HL-60 (cell line): Measurements from ENCODE around the gene LEUTX.
"Not testable (repeated sequence)": the region's sequence is repeated elsewhere in the genome, so short reads cannot be mapped to it uniquely, and the experiment has no call there.

Experiments
- DNase-seq, 2 experiments: peaks; one replicate each; pipeline ENCODE4 v3.0.0-alpha.2; 2010 to 2020; ENCODE audit warnings: low read depth in 1 of 2, low spot score in 1 of 2
- H3K27ac ChIP-seq: fragments of 250-450 bp; sonication (Bioruptor Pico); replicated peaks from 2 replicates; pipeline ENCODE4 v1.5.1; 2020; ENCODE audit warnings: mild to moderate bottlenecking, moderate library complexity
- H3K27me3 ChIP-seq: fragments of 250-450 bp; sonication (Bioruptor Pico); 2 replicates; pipeline ENCODE4 v1.5.1; 2021; ENCODE audit warnings: mild to moderate bottlenecking, moderate library complexity; ENCODE audit not compliant: insufficient read depth, poor library complexity, severe bottlenecking
- H3K4me3 ChIP-seq: replicated peaks from 2 replicates; pipeline ENCODE4 v1.5.1; 2011; ENCODE audit warnings: mild to moderate bottlenecking, control low read depth, low read length; ENCODE audit not compliant: insufficient read depth
- GABPA ChIP-seq: IDR thresholded peaks from 2 replicates; pipeline ENCODE4 v1.6.1; 2012; ENCODE audit warnings: low read depth
- POLR2AphosphoS5 ChIP-seq: IDR thresholded peaks from 2 replicates; pipeline ENCODE4 v1.6.1; 2012; ENCODE audit warnings: low read depth
- REST ChIP-seq: IDR thresholded peaks from 2 replicates; pipeline ENCODE4 v1.6.1; 2012; ENCODE audit warnings: low read depth; ENCODE audit not compliant: insufficient replicate concordance
- SPI1 ChIP-seq: IDR thresholded peaks from 2 replicates; pipeline ENCODE4 v1.6.1; 2012; ENCODE audit warnings: low read depth, mild to moderate bottlenecking, borderline replicate concordance
- TF ChIP-seq, protein P1 (sequence below): IDR thresholded peaks from one replicate; pipeline ENCODE4 v1.5.1; 2011; ENCODE audit warnings: low read length, control low read depth, inconsistent platforms; ENCODE audit not compliant: insufficient read depth

LEUTX gene

GRCh38 chr19:39805104-39805503 lies 26.4 kb downstream of the LEUTX start:
- no peak for TF ChIP-seq GABPA
- TF ChIP-seq SPI1 = no peak
- TF ChIP-seq, protein P1, sequence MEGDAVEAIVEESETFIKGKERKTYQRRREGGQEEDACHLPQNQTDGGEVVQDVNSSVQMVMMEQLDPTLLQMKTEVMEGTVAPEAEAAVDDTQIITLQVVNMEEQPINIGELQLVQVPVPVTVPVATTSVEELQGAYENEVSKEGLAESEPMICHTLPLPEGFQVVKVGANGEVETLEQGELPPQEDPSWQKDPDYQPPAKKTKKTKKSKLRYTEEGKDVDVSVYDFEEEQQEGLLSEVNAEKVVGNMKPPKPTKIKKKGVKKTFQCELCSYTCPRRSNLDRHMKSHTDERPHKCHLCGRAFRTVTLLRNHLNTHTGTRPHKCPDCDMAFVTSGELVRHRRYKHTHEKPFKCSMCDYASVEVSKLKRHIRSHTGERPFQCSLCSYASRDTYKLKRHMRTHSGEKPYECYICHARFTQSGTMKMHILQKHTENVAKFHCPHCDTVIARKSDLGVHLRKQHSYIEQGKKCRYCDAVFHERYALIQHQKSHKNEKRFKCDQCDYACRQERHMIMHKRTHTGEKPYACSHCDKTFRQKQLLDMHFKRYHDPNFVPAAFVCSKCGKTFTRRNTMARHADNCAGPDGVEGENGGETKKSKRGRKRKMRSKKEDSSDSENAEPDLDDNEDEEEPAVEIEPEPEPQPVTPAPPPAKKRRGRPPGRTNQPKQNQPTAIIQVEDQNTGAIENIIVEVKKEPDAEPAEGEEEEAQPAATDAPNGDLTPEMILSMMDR = no peak
- TF ChIP-seq REST = no peak
- no peak for TF ChIP-seq POLR2AphosphoS5
- no peak overlapping the region for H3K27ac ChIP-seq
- DNase-seq = no peak
- H3K4me3 ChIP-seq = no peak overlapping the region
- no peaks in the 10 kb centered on the region for H3K27me3 ChIP-seq

DNA sequence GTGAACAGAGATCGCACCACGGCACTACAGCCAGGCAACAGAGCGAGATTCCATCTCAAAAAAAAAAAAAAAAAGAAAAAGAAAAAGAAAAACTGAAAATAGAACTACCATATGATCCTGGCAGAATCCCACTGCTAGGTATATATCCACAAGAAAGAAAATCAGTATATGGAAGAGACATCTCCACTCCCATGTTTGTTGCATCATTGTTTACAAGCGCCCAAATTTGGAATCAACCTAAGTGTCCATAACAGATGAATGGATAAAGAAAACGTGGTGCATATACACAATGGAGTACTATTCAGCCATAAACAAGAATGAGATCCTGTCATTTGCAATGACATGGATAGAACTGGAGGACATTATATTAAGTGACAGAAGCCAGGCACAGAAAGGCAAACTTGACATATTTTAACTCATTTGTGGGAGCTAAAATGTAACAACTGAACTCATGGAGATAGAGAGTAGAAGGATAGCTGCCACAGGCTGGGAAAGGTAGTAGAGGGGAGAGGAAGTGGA lies 29.3 kb downstream of the LEUTX start:
- no peak for DNase-seq
- no peak overlapping the region for H3K27ac ChIP-seq
- TF ChIP-seq REST (no peak), GABPA (no peak), POLR2AphosphoS5 (no peak), SPI1 (no peak)
- TF ChIP-seq, protein P1 = no peak
- H3K27me3 ChIP-seq = no peaks in the 10 kb centered on the region
- no peak overlapping the region for H3K4me3 ChIP-seq

DNA sequence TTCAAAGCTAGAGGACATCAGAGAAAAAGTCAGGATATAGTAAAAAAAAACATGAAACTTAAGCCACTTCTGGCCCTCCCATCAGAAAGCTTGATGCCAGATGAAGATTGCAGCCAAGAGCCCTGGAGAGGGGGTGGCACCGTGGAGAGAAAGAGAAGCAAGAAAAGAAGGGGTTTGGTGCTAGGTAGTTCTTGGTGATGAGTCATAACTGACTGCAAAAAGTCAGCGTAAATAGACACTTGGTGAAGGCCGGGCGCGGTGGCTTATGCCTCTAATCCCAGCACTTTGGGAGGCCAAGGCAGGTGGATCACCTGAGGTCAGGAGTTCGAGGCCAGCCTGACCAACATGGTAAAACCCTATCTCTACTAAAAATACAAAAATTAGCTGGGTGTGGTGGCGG lies 30.0 kb downstream of the LEUTX start:
- H3K27me3 ChIP-seq, DNase-seq, H3K27ac ChIP-seq, H3K4me3 ChIP-seq: not testable (repeated sequence)

DNA sequence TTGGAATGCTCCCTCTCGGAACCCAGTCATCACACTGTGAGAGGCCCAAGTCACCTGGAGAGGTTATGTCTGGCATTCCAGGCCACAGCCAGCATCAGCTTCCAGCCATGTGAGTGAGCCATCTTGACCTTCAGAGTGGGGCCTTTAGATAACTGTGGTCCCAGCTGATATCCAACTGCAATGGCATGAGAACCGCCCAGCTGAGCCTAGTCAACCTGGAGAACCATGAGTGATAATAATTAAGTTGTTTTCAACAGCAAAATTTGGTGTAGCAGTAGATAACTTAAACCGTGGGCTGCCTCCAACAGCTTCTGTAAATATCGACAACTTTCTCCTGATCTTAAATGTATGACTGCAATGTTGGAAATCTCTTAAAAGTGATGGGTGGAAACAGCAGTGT lies 30.7 kb downstream of the LEUTX start:
- H3K4me3 ChIP-seq = no peak overlapping the region
- H3K27ac ChIP-seq = no peak overlapping the region
- H3K27me3 ChIP-seq = no peaks in the 10 kb centered on the region
- no peak for TF ChIP-seq GABPA
- TF ChIP-seq, protein P1 = no peak
- no peak for TF ChIP-seq POLR2AphosphoS5
- no peak for TF ChIP-seq REST
- TF ChIP-seq SPI1 = no peak
- no peak for DNase-seq
